Measurements from ENCODE around the gene IRF5. TPM values are rescaled to one million over a fixed set of nuclear protein-coding genes. Genes with fewer than 3 reads are reported as not detected.
"Not testable (repeated sequence)": the region's sequence is repeated elsewhere in the genome, so short reads cannot be mapped to it uniquely, and the experiment has no call there.

The IRF5 gene
- polyA plus RNA-seq, 5 donors, result 1.7 to 4.3 (median 2.1) TPM

DNA sequence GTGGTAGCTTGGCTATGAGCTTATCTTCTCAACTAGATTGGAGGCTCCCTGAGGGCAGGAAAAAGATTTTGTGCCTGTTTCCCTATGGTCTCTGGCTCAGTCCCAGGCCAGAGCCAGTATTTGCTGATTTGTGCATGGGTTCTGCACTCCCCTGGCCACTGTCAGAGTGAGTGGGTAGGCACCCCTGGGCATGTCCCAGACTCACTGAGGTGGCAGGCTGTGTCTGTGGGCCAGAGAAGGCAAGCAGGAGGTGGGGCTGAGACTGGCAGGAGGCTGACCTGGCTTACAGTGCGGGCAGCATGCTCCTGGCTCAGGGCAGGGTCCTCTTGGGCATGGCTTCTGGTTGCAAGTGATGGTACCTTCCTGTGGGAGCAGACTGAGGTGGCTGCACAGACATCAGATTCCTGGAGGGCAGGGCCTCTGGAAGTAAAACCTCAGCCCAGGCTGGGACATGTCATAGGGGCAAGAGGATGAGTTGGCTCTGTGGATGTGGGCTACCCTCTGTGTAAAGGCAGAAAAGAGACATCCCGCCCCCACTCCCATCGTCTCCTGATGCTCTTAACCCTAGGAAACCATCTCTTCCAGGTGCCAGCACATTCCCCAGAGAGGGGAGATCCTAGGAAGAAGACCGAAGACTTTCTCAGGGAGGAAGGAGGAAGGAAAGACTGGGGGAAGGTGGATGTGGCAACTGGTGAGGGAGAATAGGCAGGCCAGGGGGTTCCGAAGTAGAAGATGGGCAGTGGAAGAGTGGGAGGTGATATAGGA lies 31.5 kb upstream of the IRF5 start:
- DNase-seq, result no peak

DNA sequence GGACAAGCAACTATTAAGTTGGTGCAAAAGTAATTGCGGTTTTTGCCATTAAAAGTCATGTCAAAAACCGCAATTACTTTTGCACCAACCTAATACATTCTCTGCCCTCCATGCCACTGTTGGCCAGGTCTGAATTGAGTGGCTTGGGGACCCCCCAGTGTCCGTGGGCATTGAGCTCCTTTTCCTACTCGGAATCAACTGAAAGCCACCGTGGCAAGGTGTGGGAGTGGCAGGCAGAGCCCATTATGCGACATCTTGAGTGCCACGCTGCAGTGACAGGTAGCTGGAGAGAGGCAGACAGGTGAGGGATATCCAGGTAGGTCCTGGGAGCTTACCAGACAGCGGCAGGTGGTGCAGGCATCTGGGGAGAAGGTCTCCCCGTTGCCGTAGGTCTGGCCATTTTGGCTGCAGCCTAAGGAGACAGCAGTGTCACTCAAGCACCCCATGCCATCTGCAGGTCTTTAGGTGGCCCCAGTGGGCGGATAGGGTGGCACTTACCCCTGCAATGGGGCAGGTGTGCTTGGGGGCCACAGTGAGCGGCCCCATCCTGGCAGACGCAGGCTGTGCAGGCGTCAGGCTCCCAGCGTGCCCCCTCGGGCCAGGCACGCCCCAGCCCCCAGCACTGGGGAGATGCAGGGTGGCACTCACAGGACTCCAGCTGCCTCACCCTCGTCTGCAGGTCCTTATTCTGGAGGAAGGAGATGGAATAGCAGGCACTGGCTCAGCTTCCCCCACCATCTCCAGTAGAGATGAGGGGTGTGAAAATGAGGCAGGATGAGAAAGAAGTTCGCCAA lies 30.8 kb upstream of the IRF5 start:
- DNase-seq, result no peak

DNA sequence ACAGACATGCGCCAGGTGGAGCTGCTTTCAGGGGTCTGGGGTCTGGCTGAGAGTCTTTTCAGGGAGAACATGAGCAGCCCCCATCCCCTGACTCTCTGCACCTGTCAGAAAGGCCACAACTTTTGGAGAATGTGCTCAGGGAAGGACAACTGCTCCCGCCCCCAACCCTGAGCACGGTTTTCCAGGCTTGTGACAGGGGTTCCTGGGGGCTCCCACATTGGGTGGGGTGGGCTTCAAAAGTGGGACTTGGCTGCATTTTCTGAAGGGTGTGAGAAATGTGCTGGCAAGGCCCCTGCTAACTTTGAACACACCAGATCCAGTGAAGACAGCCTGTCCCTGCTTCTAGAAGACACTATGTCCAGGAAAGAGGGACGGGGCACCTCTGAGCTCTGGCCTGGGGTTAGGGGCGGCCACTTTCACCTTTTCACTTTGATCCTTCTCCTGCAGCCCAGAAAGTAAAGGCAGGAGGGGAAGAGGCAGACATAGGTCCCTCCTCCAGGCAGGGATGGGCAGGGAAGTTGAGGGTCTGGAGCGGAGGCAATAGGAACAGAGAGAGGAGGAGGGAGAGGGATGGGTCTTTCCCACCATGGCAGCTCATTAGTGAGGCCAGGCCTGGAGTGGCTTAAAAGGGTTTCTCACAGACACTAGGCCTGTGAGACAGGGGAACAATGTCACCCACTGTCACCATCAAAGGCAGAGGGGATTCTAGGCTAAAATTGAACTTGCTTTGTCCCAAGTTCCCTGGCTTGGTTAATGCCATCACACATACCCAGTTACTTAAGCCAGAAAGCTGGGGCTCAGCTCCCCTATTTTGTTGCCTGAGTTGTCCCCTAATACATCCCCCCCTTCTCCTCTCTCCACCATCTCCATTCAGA lies 28.7 kb upstream of the IRF5 start:
- no peak for DNase-seq

DNA sequence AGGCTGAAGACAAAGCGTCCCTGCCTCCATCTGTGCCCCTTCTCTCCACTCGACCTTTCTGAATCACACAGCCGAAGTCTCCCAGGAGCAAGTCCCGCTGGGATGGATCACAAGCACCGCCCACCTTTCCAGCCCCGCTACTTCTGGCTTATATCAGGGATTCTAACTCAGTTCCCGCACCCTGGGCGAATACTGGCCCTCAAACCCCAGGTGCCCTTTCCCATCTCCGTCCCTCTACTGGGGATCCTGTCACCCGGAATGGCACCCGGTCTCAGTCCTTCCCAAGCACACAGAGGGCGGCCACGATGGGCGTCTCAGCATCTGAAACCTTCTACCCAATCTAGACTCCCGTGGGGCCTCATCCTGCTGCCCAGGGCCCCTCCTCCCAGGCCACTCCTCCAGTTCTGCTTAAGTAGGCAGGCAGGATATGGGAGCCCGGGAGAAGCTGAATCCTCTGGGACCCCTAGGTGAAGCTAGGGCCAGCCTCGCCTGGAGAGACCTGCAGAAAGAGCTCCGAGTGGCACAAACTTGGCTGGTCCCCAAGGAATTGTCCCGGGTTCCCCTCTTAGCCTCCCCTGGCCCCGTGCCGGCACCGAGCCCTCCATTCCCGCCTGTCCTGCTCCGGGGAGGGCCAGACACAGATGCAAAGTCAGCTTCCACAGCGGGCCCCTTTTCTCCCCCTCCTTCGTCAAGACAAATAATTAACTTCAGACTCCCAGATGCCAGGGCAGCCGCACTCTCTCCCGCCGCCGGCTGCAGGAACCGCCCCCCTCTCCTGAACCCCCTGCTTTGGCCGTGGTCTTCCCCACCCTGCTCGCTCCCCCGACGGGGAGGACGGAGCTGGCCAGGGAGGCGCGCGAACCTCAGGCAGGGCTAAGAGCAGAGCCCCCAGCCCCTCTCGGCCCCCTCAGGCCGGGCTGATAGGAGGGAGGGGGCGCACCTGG lies 27.8 kb upstream of the IRF5 start:
- DNase-seq, result peak; percentile 43 to 51

DNA sequence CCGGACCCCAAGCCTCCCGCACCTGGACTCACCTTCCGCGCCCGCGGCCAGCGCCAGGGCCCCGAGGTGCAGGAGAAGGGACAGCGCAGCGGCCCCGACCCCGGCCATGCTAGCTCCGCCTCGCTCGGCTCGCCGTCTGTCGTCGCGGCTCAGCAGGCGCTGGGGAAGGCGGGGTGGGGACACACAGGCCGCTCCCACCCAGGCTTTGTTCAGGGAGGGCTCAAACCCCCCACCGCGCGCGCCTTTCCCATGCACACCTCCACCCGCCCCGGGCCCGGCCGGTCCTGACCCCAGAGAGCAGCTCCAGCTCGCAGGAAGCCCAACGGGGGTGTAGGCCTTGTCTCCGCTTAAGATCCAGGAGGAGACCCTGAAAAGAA lies 27.2 kb upstream of the IRF5 start, which contains the start of gene KCP:
Gene KCP, minus strand, starts transcription at position 141 of the 377 bp plus-strand sequence. Its CDS starts 33 bp downstream, at position 108.
- no peak for DNase-seq

DNA sequence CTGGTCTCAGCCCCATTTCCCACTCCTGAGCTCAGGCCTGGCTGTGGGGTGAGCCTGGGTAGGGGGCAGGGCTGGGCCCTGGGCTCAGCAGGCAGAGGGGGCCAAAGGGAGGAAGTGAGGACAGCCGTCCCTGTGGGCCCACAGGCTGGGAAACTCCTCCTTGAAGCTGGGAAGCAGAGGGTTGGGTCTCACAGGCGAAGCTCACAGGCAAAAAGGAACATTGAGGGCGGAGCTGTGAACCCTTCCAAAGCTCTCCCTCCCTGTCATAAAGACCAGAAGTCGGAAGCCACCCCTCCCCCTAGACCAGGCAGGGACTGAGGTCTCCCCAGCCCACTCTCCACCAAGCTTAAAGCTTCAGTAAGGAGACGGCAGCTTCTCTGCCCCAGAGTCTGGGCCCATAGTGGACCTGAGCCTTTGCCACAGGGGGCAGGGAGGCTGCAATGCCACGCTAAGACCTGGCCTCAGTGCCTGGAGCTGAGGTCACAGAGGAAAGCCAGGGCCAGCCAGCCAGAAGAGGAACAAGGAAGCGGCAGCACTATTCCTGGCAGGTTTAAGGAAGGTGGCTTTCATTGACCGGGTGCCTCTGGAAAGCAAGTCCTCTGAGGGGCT lies 26.2 kb upstream of the IRF5 start:
- peak in 1 of 2 donors; percentile 42 for DNase-seq

DNA sequence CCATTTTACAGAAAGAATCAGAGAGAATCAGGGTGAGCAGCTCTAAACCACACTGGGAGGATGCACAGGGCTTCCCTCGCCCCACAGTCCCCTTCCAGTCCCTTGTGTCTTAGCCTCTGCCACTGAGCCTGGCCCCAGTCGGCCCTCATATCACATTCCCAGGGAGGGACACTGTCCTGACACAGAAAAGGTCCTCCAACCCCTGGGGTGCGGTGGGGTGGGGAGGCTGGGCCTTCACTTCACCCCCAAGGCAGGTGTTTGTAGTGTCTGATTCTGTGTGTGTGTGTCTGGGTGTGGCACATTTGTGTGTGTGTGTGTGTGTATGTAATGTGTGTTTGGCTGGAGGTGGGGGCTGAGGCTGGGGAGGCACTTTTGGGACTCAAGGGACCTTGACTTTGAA lies 25.4 kb upstream of the IRF5 start:
- DNase-seq, result no peak

DNA sequence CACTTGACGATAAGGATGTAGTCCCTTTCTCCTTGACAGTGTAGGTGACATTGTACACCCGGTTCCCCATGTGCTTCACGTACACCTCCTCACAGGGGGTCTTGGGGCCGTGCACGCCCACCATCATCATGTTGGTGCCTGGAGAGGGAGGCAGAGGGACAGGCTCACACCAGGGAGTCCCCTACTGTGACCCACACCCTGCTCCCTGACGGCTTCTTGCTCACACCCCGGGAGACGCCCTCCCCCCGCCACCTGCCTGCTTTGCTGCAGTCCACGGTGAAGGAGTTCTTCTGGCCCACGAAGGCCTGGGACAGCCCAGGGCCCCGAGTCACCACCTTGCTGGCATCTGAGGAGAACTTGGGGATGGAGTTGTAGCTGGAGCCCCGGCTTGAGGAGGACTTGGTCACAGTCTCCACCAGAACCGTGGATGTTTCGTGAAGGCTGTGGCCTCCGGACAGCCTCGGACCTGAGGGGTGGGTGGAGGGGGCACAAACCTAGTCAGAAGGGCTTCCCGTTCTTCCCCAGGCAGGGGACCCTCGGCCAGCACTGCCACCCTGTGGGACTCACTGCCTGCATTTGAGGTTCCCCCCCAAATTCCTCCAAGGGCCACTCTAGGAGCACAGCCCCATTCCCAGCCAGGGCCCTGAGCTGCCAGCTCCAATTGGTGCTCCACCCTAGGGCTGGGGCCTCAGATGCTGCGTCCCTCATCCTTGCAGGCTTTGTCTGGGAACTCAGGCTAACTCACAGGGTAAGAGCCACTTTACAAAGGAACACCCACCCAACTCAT lies 24.8 kb upstream of the IRF5 start:
- not testable (repeated sequence) for DNase-seq

DNA sequence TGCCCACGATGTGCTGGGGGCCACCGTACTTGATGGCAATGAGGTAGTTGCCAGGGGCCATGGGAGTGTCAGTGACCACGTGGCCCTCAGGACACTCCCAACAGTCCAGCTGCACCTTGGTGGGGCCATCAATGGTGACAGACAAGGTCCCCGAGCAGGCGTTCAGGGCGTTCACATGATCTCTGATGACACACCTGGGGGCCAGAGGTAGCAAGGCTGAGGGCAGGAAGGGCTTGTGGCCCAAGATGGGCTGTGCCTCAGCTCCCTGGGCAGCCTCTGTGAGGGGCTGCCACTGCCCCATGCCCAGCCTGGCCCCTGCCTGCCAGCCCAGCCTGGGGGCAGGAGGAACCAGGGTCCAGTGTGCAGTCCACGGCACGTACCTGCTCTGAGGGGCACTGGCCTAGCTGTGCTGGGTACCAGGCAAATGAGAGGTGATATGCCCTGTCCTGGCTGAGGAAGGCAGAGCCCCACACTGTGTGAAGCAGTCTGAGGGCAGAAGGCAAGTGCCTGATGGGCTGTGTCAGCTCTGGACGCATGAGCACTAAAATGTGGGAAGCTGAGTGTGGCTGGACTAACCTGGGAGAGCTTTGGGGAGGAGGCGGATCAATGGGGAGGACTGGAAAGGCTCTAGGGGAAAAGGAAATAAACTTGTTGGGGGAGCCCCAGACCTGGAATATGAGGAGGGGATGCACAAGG lies 23.7 kb upstream of the IRF5 start:
- DNase-seq, result no peak

DNA sequence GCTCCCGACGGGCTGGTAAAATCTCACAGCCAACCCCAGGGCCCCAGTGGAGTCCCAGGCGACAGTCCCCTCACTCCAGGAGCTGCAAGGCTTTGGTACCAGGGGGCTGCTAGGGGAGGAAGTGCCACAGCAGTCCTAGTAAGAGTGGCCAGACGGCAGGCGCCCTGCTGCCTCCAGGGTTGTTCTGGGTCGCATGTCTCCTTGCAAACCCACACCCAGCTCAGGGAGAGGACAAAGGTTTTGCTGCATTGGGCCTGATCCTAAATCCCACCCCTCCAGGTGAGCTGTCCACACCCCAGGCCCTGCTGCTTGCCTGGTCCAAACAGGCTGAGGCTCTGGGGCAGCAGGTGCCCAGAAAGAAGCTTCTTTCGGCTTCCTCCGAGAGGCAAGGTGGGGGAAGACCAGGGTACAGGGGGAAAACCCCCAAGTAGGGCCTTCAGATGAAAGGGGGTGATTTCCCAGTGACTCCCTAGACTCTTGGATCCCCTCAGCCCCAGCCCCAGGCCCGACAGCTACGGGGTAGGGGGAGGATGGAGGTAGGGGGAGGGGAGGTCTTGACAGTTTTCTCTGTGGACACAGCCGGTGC lies 23.1 kb upstream of the IRF5 start:
- no peak for DNase-seq

DNA sequence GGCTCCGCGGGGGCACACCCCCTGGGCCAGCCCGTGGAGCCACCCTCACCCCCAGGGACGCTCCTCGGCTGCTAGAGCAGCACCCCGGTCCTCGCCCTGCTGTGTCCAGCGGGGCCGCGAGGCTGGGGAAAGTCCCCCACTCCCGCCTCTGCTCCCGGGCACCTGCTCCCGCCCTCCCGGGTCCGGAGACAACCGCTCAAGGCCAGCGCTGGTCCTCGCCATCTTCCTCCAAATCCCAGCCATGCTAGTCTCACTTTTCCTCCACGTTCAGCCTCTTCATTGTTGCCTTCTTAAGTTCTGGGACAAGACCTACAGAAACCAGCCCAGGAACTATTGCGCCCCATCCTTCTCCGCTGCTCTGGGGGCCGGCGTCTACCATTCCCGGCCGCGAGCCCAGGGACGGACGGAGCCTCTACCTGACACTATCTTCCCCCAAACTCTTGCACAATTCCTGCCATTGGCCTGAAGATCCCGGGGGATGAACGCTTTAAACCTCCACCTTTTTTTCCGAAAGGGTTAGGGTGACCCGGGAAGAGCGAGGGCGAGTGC lies 22.4 kb upstream of the IRF5 start:
- DNase-seq, result no peak

DNA sequence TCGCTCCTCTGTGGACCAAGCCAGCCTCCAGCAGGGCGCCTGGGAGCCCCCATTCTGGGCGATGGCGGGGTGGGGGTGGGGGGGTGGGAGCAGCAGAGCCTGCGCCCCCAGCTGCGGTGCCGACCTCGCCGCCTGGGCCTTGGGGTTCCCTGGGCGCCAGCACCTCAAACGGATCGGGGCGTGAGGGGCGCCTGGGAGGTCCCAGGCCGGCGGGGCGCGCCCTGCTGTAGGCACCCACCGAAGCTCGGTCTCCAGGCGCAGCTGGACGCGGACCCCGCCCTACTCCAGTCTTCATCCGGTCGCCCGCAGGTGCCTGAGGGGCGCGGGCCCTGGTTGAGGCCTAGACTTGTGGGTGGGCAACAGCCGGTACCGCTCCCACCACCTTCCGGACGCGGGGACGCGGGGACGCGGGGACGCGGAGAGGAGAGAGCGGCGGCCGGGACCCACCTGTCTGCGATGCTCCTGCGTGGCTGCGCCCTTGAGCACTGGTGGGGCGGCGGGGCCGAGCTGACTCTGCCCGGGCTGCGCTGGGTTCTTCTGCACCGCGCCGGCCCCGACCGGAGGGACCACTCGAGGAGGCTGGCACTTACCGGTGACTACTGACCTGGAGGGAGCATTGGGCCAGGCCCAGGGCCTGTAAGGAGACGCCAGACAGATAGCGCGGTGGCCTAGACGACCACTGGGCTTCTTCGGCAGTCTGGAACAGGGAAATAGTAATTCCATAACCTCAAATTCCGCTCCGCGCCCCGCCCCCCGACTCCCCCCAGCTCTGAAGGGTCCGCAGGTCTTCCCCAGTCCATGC lies 21.7 kb upstream of the IRF5 start:
- DNase-seq, result no peak

DNA sequence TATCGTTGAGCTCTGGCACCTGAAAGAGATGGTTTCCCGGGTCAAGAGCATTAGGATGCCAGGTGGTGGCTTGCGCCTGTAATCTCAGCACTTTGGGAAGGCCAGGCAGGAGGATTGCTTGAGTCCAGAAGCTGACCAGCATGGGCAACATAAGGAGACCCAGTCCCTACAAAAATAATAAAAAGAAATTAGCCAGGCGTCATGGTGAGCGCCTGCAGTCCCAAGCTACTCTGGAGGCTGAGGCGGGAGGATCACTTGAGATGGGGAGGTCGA lies 21.1 kb upstream of the IRF5 start:
- no peak for DNase-seq

DNA sequence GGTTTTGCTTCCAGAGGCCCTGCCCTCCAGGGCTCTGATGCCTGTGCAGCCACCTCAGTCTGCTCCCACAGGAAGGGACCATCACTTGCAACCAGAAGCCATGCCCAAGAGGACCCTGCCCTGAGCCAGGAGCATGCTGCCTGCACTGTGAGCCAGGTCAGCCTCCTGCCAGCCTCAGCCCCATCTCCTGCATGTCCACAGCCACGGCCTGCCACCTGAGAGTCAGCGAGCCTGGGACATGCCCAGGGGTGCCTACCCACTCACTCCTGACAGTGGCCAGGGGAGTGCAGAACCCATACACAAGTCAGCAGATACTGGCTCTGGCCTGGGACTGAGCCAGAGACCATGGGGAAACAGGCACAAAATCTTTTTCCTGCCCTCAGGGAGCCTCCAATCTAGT lies 20.6 kb upstream of the IRF5 start:
- DNase-seq, result no peak

DNA sequence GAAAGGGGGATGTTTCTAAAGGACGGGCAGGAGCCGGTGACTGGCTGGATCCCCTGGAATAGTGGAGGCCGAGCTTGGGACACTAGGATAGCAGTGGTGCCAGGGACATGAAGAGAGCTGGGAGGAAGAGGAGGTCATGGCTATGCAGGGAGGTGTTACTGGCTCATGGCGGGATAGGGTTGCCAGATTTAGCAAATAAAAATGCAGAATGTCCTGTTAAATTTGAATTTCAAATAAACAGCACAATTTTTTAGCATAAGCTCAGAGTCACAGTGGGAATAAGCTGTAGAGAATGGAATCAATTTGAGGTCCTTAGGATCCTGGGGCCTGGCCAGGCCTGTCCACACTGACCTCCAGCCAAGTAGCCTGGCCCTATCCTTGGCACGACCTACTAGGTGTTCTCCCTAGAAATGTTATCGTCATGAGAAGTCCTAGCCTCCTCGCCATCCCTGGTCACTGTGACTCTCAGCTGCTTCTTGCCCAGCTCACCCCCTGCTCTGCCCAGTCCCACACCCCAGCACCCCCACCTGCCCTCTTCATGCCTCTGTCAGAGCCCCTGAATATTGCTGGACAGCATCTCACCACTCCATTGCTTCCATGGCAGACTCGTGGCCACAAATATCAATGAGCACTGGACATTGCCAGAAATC lies 19.6 kb upstream of the IRF5 start:
- no peak for DNase-seq

DNA sequence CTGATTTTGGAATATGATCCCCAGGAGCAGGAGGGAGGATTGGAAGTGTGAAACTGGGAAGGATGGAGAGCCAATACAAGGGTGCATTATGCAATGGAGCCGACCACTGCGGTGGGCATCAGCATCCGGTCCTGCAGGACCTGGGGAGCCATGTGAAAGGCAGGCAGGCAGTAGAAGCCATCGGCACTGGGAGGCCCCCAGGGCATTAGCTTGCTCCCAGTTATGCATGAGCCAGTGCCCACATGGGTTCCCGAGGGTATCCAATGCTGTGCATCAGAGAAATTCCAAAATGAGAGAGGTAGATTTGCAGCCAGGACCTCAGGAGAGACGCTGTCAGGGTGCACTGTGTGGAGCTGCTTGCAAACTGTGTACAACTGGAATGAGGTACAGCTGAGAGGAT lies 18.5 kb upstream of the IRF5 start:
- DNase-seq, result no peak
